AG09319 (cell line): ENCODE measurements around the gene PHF14.

Source experiments
- DNase-seq: peaks from one replicate; pipeline ENCODE4 v3.0.0-alpha.2; 2010; ENCODE audit warnings: low read depth; ENCODE audit errors: extremely low read depth
- TF ChIP-seq, protein P1 (sequence below): IDR thresholded peaks from 2 replicates; pipeline ENCODE4 v1.5.1; 2011; ENCODE audit warnings: low read depth, mild to moderate bottlenecking, inconsistent platforms, low read length, moderate library complexity

PHF14 gene

DNA sequence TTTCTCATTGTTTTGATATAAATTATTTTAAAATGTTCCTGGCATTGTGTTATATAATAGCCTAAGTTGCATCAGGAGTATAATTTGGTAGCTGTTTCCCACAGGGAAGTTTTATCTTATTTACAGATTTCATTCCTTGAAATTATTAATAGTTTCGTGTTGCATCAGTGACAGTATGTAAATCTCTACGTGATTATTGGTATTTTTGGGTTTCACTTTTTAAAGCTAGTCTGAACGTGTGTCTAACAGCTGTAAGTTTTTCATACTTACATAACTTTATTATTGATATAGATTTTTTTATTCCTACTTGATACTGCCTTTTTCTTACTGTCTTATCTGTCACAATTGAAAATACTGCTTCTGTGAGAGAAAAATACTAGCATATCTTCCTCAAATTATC is 167.9 kb downstream of the PHF14 start:
- no peak for DNase-seq
- TF ChIP-seq, protein P1, sequence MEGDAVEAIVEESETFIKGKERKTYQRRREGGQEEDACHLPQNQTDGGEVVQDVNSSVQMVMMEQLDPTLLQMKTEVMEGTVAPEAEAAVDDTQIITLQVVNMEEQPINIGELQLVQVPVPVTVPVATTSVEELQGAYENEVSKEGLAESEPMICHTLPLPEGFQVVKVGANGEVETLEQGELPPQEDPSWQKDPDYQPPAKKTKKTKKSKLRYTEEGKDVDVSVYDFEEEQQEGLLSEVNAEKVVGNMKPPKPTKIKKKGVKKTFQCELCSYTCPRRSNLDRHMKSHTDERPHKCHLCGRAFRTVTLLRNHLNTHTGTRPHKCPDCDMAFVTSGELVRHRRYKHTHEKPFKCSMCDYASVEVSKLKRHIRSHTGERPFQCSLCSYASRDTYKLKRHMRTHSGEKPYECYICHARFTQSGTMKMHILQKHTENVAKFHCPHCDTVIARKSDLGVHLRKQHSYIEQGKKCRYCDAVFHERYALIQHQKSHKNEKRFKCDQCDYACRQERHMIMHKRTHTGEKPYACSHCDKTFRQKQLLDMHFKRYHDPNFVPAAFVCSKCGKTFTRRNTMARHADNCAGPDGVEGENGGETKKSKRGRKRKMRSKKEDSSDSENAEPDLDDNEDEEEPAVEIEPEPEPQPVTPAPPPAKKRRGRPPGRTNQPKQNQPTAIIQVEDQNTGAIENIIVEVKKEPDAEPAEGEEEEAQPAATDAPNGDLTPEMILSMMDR = no peak

DNA sequence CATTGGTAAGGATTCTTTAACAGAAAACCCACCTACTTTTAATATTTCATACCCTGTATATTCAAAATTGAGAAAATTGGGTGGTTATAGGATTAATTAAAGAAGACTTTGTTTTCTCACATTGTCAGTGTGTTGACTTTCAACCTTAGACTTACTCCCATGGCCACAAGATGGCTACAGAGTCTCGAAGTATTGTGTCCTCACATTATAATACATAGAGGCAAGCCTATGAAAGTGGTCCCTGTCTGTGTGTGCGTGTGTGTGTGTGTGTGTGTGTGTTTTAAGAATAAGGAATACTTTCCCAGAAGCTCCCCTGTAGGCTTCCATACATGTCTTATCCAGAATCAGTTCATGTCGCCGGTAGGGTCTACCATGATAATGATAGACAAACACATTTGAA is 180.0 kb downstream of the PHF14 start:
- TF ChIP-seq, protein P1 = no peak

DNA sequence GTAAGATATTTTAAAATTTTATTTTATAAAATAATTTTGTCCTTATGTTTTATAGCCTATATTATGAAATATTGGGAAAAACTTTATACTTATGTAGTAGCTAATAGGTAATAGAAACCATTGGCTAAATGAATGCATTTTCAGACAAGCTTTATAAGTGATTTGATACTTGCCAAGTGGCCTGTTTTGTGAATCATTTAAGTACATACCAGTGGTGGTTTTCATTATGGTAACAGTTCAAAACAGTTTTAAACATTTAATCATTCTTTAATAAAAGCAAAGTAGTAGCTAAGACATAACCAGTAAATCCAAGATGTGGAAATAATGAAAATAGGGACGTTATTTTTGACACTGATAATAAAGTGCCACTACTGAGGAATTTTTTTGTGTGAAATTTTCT is 182.2 kb downstream of the PHF14 start:
- DNase-seq = no peak
- TF ChIP-seq, protein P1 = no peak

More for the DNA sequence above, 180.0 kb downstream of the PHF14 start:
- no peak for DNase-seq

DNA sequence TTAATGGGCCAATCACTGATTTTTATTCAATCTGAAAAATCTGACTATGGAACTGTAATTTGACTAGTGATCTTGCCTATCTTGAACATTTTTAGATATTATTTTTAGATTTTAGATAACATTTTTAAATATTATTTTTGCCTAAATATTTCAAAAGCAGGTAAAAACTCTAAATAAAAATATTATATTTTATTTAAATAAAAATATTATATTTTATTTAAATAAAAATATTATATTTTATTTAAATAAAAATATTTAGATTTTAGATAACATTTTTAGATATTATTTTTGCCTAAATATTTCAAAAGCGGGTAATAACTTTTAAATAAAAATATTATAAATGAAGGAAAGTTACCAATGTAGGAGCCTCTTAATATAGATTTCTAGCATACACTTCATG is 187.8 kb downstream of the PHF14 start:
- no peak for DNase-seq
- TF ChIP-seq, protein P1 = no peak

DNA sequence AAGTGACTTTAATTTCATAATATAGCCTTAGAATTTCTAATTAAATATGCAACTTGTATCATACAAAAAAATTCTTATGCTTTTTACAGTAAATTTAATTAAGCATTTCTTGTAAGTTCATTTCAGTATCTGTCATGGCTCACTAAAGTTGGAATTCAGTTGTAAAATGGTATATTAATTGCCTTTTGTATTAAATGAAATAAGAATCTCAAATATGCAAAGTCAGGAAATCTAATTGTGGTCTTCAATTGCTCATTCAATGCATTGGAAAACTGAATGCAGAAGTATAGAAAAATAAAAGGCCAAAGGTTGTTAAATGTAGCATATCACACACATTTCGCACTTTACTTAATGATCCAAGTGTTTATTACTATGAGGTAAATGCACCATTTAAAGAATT is 189.5 kb downstream of the PHF14 start:
- TF ChIP-seq, protein P1 = no peak
- DNase-seq = no peak

DNA sequence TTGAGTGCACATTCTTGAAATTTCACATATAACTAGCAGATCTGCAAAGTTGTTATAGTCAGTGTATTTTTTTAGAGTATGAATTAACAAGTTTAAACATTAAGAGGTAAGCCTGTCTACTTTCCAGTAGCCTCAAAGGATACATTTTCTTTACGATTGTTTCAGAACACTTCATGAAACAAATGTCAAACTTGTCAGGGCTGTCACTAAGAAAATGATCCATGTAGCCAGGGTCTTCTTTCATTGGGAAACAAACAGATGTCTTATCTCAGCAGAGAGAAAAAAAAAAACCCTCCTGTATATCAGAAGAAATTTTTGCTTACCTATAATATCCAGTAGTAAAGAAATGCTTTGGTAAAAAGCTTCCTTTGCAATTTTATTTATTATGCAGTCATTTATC is 192.4 kb downstream of the PHF14 start:
- no peak for DNase-seq
- TF ChIP-seq, protein P1 = no peak

DNA sequence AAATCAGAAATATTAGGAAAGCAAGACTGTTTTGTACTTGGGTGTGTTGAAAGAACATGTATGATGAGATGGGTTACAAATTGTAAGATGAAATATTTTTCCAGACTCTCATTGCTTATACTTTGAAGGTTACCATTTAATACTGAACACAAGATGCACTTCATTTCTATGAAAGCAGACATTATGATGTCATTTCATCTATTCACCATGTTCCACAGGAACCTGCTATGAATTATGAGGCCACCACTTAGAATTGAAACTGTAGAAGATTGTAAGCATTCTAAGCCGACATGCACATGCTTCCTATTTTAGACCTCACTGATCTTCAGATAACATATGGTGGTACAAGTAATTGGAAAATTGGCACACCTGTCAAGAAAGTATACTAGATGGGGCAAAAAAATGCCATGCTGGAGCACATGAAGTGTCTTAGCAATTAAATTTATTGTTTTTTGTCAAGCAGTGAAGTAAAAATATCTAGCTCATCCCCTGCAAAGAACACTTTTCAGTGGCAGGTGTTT is 195.0 kb downstream of the PHF14 start:
- TF ChIP-seq, protein P1 = no peak
- DNase-seq = no peak
